Psoas muscle (tissue), 8 donors: Measurements from ENCODE around the gene AOPEP. TPM values are rescaled to one million over a fixed set of nuclear protein-coding genes. Genes with fewer than 3 reads are reported as not detected.

Source experiments
- ATAC-seq, 4 donors: fragments of 200-7000 bp; cut with Tn5 transposase; one replicate each; pipeline ENCODE4 v1.9.1; 2020; ENCODE audit warnings: moderate library complexity in 3 of 4, mild to moderate bottlenecking in 2 of 4
- DNase-seq, 2 donors: peaks; one replicate each; pipeline ENCODE4 v3.0.0-alpha.2; 2020
- H3K27ac ChIP-seq: fragments of 200-600 bp; one replicate; pipeline ENCODE4 v1.8.0; 2022
- H3K27me3 ChIP-seq, 3 donors: fragments of 200-600 bp in 1 of 3; one replicate each; pipeline versions ENCODE4 v1.6.1 to v1.8.0; 2013 to 2022; ENCODE audit warnings: low read length in 2 of 3, mild to moderate bottlenecking in 2 of 3, moderate library complexity in 1 of 3; ENCODE audit not compliant: insufficient read depth in 3 of 3
- H3K36me3 ChIP-seq, 2 donors: fragments of 200-600 bp in 1 of 2; one replicate each; pipeline versions ENCODE4 v1.6.1 to v1.8.0; 2013 to 2022; ENCODE audit warnings: low read depth in 1 of 2, mild to moderate bottlenecking in 1 of 2, moderate library complexity in 1 of 2; ENCODE audit not compliant: insufficient read depth in 1 of 2
- H3K4me1 ChIP-seq: fragments of 200-600 bp; one replicate; pipeline ENCODE4 v1.8.0; 2022
- H3K4me3 ChIP-seq: fragments of 200-600 bp; one replicate; pipeline ENCODE4 v1.8.0; 2022; ENCODE audit warnings: mild to moderate bottlenecking
- H3K9me3 ChIP-seq: fragments of 200-600 bp; one replicate; pipeline ENCODE4 v1.8.0; 2022
- CTCF ChIP-seq: fragments of 200-600 bp; IDR thresholded peaks from one replicate; pipeline ENCODE4 v1.8.0; 2022; ENCODE audit warnings: antibody characterized with exemption
- WGBS, 3 donors: extraction: QIAGEN DNeasy Blood & Tissue Kit; methylation state at CpG; one replicate each; pipeline versions ENCODE4 v1.1.6 to v1.1.7; 2013; 5-methylcytosine and 5-hydroxymethylcytosine counted together
- intact Hi-C, 2 donors: fragments of 100-400 bp; cut with DNase I; formaldehyde crosslinking; loops; one replicate each; pipeline versions ENCODE4 v1.11.0 to v1.14.2; 2022
- polyA plus RNA-seq, 3 donors: library from polyadenylated mRNA; stranded (reverse); fragments of 200-250 nt; gene quantifications; one replicate each; pipeline ENCODE4 v1.2.3, GENCODE V29; 2013
- total RNA-seq, 4 donors: library from RNA; stranded (reverse); fragmentation: NEBNext Ultra II Directional in 2 of 4; extraction: Animal tissue kit (Norgen Biotek cat#: 25700) in 2 of 4; gene quantifications; one replicate each; pipeline versions ENCODE4 v1.2.1 to v1.2.4, GENCODE V29; 2021 to 2023
- donor health status: healthy with polysubstance abuse.
- donor health status: DM: no; HTN: no; CAD: no; lungs with moderate emphysema.
- donor health status: Bipolar disorder and iron deficiency.
- donor health status: healthy.
- donor health status: DM: yes; HTN: yes; CAD: no.
- donor health status: DM: no; HTN: no; CAD: no.
- donor health status: DM: no; HTN: no; CAD: no.
- donor health status: DM: yes; HTN: yes; CAD: no.

AOPEP gene
- total and polyA plus RNA-seq, 7 donors = 46.4 to 96.9 (median 78.6) TPM

GRCh38 chr9:94908011-94908563 is 181.6 kb downstream of the AOPEP start:
- TF ChIP-seq CTCF = no peak
- Histone ChIP-seq H3K27ac (peak overlapping the region; percentile 74), H3K36me3 (no peaks in the 10 kb centered on the region), H3K4me1 (peaks cover 13% of the 10 kb centered on the region), H3K9me3 (no peaks in the 10 kb centered on the region), H3K4me3 (no peak overlapping the region), H3K27me3 (no peaks in the 10 kb centered on the region)
- no peak for DNase-seq
- intact Hi-C loops = no loop called here
- peak in 1 of 4 donors; percentile 10 for ATAC-seq
- 41 to 51% (median 49%) methylated on average over 9 of the region's 9 CpGs for WGBS, 3 donors

- intact Hi-C loops = no loop called here
- DNase-seq = no peak
- Histone ChIP-seq H3K4me1 (peaks cover 18% of the 10 kb centered on the region), H3K36me3 (no peaks in the 10 kb centered on the region), H3K9me3 (no peaks in the 10 kb centered on the region), H3K27ac (peak overlapping the region; percentile 74), H3K4me3 (no peak overlapping the region), H3K27me3 (no peaks in the 10 kb centered on the region)
- 45 to 71% (median 63%) methylated on average over 9 of the region's 9 CpGs for WGBS, 3 donors
- TF ChIP-seq CTCF = no peak
- peak; percentile 77 to 95 (median 88) for ATAC-seq
Observed at GRCh38 chr9:94908583-94909249, 182.2 kb downstream of the AOPEP start.

- peak in 2 of 4 donors; percentile 37 to 44 for ATAC-seq
- H3K27me3 ChIP-seq = no peaks in the 10 kb centered on the region
- no peak for TF ChIP-seq CTCF
- H3K36me3 ChIP-seq = no peaks in the 10 kb centered on the region
- peaks cover 23% of the 10 kb centered on the region for H3K4me1 ChIP-seq
- no peak for DNase-seq
- H3K27ac ChIP-seq = peak overlapping the region; percentile 74
- WGBS, 3 donors = 77 to 94% (median 85%) methylated on average over 12 of the region's 12 CpGs
- intact Hi-C loops = no loop called here
- H3K9me3 ChIP-seq = no peaks in the 10 kb centered on the region
- H3K4me3 ChIP-seq = no peak overlapping the region
Observed at GRCh38 chr9:94909250-94909894, 182.9 kb downstream of the AOPEP start.

GRCh38 chr9:94909965-94910730 is 183.6 kb downstream of the AOPEP start:
- ATAC-seq (no peak), DNase-seq (no peak)
- H3K9me3 ChIP-seq = no peaks in the 10 kb centered on the region
- H3K4me3 ChIP-seq = no peak overlapping the region
- no peaks in the 10 kb centered on the region for H3K27me3 ChIP-seq
- peaks cover 27% of the 10 kb centered on the region for H3K4me1 ChIP-seq
- intact Hi-C loops = loop anchor here (5.0 kb wide), 2 partner anchors 38 to 43 kb away; no protein-coding TSS in a partner anchor
- TF ChIP-seq CTCF = no peak
- no peak overlapping the region for H3K27ac ChIP-seq
- WGBS, 3 donors = 95 to 97% (median 96%) methylated on average over 20 of the region's 20 CpGs
- H3K36me3 ChIP-seq = no peaks in the 10 kb centered on the region
